GM21529 (cell line): ENCODE data around the gene PRKCE.

Experiments
- ATAC-seq: cut with Tn5 transposase; IDR thresholded peaks from one replicate; pipeline ENCODE4 v1.9.1; 2021; ENCODE audit not compliant: unreplicated experiment

PRKCE gene

DNA sequence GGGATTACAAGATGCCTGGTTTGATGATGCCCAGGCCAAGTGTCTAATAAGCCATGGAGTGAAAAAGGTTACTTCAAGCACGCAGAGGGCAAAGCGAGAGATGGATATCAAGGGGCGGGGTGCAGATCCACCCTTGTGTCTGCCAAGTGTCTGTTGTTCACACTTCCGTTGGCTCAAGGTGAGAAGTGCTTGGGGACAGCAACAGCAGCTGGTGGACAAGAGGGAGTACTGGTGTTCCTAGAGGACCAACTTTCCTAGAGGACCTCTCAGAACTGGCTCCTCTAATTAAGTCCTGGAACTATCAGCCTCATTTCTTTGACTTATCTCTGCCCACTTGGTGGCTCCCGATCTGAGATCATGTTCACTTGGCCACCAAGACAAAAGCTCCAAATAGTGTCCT is 299.1 kb downstream of the PRKCE start:
- no peak for ATAC-seq

- ATAC-seq: no peak
These were observed 299.7 kb downstream of the PRKCE start for GRCh38 chr2:45951025-45951727.

DNA sequence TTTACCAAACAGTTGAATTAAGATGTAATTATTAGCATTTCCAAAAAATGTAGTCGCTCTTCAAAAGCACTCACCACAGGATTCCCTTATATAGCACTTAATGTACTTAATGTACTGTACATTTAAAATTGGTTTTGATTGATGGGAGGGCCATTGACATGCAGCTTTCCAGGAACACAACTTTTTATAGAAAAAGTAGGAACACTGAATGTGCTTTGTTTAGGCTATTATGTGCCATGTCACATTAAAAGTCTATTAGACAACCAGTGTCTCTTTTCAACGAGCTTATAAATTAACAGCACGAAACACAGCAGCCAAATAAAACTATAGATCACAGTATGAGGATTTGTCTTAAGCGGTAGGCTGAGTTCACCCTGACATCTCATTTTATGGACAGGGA is 301.1 kb downstream of the PRKCE start:
- no peak for ATAC-seq

DNA sequence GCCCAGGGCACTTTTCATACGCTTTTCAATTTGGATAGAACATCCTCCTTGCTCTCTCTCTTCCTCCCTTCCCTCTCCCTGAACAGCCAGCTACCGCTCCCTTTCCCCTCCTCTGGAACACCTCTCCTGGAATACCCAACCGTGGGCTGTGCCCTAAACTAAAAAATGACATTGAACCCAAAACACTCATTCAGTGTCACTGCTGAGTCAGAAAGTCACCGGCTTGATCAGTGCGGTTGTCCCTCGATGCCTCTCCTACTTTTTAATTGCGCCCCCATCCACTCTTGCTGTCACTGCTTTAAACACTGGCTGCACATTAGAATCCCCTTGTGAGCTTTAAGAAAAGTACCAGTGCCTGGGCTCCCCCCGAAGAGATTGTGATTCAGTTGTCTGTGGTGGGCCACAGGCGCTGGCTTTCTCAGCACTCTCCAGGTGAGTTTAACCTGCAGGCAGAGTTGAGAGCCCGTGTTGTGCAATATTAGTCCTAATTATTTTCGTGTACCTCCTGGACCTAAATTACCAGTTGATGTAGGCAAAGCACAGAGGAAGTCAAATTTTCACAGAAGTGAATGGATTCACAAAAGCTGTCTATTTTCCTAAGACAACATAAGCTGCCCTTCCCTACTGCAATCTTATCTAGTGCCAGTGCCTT is 302.0 kb downstream of the PRKCE start:
- ATAC-seq: no peak

DNA sequence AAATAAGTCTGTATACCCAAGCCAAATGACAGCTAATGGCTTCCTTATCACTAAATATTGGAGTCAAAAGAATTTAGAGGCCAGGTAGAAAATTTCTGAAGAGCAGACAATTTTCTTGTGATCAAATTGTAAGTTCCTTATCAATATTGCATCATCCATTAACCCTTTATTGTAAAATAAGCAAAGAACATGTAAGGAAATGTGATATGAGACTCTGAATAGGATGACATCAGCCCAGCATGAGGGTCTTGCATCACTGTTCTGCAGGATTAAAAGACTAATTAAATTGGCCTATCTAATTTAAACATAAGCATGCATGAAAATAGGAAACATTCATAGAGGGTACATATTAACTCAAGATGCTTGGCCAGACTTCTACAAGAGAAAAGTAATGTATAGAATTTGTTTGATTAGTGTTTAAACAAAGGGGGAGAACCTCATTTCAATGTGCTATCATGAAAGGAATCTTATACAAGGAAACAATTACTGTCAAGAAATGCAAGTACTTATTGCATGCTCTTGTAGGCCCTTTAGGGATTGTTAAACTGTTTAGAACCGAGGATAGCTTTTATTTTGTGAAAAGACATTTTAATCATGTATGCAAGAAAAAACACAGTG is 302.9 kb downstream of the PRKCE start:
- no peak for ATAC-seq

DNA sequence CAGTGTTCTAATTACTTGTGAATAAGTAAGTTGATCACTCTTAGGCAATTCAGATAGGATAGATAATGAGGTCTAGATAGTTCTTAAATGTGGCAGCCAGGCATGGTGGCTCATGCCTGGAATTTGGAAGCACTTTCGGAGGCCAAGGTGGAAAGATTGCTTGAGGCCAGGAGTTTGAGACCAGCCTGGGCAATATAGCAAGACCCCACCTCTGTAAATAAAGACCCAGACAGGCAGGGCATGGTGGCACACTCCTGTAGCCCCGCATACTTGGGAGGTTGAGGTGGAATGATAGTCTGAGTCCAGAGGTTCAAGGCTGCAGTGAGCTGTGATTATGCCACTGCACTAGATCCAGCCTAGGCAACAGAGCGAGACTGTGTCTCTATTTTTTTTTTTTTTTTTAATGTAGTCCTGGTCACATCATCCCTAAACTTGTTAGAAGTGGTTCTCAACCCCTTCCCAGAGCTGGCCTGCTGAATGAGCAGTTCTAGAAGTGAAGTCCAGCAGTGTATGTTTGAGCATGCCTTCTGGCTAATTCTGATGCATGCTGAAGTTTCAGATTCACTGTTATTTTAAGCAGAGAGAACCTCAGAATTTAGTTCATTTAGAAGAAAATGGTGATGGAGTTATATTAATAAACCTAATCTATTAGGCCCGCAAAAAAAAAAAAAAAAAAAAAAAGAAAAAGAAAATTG is 306.2 kb downstream of the PRKCE start:
- no peak for ATAC-seq

GRCh38 chr2:45960057-45960863 is 308.8 kb downstream of the PRKCE start:
- no peak for ATAC-seq

DNA sequence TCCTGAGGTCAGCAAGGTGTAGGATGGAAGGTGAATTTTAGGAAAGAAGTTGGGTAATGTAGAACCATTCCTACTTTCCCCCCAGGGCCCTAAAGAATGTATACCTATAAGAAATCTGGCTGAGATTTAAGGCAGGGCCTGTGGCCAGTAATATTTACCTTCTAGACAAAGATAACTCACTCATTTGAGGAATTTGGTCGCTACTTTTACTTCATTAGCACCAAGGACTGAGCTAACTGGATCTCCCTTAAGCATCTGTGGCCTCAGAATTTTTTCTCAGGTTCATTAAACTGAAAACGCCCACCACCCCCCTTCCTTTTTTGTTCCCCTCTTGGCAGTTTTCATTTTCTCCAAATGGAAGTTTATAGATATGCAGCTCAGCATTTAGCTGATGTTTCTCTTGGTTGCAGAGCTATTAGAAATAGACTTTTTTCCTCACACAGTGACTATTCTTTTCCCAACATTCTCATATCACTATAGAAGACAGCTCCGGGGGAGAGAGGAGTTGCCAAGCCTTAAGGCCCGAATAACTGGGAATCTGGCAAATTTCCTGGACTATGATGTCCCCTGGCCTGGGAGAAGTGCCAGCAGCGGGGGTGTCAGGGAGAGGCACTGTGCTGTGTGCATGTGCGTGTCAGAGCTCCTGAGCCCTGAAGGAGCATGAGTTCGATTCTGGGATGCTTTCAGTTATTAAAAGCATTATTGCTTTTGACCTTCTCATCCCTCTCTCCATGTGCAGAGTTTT is 310.9 kb downstream of the PRKCE start:
- ATAC-seq: no peak

DNA sequence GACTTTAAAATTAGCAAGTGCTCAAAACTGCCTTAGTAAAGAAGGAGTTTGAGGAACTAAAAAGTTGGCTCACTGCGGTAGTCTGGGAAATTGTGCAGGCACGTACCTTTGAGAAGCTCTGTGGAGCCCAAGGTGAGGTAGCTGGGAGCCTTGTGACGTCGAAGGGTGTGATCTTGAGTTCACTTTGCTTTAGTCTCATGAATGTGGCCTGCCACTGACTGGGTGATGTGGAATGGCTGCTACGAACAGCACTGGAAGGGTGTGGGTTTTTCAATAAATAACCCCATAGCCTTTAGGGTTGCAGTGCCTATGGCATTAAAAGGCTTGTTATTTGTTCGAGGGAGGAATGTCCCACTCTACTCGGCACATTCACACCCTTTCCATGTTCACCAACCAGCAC is 312.3 kb downstream of the PRKCE start:
- ATAC-seq: no peak

- no peak for ATAC-seq
These were observed 312.9 kb downstream of the PRKCE start for GRCh38 chr2:45964223-45964841.

DNA sequence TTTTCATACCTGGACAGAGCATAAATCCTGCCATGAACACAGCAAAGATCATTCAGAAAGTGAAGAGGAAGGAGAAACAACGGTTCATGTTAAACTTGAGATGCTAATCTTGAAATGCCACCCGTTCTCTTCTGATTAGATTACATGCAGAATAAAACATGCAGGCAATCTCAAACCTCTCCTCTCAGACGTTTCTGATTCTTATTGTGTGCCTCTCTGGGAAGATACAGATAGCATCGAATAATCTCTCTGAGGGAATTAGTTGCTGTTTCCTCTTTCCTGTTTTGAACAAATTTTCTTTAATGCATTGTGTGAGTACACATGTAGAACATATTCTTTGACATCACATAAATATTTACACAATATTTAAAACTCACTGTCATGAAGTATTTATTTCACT is 313.4 kb downstream of the PRKCE start:
- ATAC-seq: no peak

DNA sequence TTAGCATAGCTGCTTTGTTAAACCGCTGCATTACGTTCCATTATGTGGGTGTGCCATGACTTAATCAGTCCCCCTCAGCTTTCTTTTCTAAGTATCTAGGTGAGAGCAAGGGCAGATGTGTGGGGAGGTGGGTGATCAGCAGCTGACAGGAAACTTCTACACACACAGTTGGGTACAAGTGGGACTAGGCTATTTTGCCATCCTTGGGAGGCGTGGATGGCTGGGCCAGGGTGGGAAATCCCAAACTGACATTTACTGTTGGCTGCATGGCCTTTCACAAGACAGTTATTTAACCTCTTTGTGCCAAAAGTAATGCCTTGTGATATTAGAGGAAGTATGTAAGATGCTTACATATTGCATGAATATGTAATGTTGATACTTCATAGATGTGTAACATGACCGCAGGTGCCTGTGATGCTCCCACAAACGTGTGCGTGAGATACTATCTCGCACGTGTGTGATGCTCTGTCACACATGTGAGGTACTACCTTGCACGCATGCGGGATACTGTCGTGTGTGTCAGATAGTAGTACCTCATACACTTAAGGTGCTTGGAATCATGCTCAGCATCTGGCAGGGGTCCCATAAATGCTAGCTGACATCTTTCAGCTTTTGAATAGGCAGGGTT is 314.5 kb downstream of the PRKCE start:
- ATAC-seq: no peak

- ATAC-seq: no peak
These were observed 317.6 kb downstream of the PRKCE start for GRCh38 chr2:45968946-45969584.

- ATAC-seq: no peak
These were observed 322.0 kb downstream of the PRKCE start for GRCh38 chr2:45973426-45973825.

DNA sequence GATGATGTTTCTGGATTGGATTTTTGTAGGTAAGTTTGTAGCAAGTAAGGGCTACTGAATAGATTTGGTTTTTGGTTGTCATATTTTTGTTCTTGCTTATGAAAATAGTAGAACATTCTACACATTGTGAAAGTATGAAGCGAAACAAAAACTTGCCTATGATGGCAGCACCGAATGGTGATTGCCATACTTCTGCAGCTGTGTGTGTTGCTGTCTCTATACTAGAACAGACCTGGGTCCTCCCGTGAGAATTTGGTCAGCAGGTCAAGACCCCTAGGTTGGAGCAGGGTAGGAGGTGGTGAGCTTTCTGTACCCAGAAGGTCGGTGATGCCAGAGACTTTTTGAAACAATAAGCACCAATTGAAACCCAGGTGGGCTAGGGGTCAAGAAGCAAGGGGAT is 322.6 kb downstream of the PRKCE start:
- peak; percentile 86 for ATAC-seq

DNA sequence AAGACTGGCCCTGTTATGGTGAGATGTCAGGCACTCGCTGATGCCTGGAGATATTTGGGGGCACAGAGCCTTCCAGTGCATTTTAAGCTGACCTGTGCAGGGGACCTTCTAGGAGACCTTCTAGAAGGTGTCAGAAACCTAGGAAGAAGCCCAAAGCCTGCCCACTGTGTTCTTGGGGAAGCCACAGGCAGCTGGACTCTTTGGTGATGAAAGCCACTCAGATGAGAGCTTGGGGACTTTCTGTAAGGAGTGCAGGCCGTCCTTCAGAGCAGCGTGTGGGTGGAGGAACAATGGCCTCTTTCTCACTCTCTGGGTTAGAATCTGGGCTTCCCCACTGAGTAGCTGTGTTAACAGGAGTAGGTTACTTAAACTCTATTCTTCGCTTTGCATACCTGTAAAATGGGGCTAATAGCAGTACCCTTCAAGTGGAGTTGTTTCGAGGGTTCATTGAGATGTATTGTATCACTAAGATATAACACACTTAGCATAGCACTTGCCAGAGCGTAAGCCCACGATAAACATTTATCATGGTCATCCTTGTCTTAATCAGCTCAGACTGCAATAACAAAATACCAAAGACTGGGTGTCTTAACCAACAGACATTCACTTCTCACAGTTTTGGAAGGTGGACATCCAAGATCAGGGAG is 323.4 kb downstream of the PRKCE start:
- peak; percentile 59 for ATAC-seq

- ATAC-seq: no peak
These were observed 324.5 kb downstream of the PRKCE start for GRCh38 chr2:45975752-45976517.
